Fibroblast of skin of scalp (primary cell): ENCODE measurements around the gene BLTP1.

Experiments used
- DNase-seq: peaks from one replicate; pipeline ENCODE4 v3.0.0-alpha.2; 2013

BLTP1 gene

GRCh38 chr4:122172266-122172665, 20.1 kb downstream of the BLTP1 start:
- no peak for DNase-seq

- DNase-seq: no peak
Observed at GRCh38 chr4:122178961-122179360, 26.8 kb downstream of the BLTP1 start.

- DNase-seq: no peak
Observed at GRCh38 chr4:122195718-122196117, 43.6 kb downstream of the BLTP1 start.
